Trophoblast cell (in vitro differentiated cells and primary cell): ENCODE data around the gene GRB10.

Experiments
- DNase-seq, 2 donors: peaks; one replicate each; pipeline ENCODE4 v3.0.0-alpha.2; 2016
- H2AFZ ChIP-seq: 2 replicates; pipeline ENCODE4 v1.6.1; 2013; ENCODE audit warnings: low read length, moderate library complexity, mild to moderate bottlenecking; ENCODE audit not compliant: insufficient read depth, poor library complexity
- H2AK5ac ChIP-seq: 2 replicates; pipeline ENCODE4 v1.6.1; 2013; ENCODE audit warnings: mild to moderate bottlenecking, low read length
- H2BK120ac ChIP-seq: 2 replicates; pipeline ENCODE4 v1.6.1; 2013; ENCODE audit warnings: low read length, mild to moderate bottlenecking, moderate library complexity; ENCODE audit not compliant: insufficient read depth, poor library complexity
- H2BK12ac ChIP-seq: 2 replicates; pipeline ENCODE4 v1.6.1; 2013; ENCODE audit warnings: mild to moderate bottlenecking, low read length, moderate library complexity
- H2BK5ac ChIP-seq: 2 replicates; pipeline ENCODE4 v1.6.1; 2013; ENCODE audit warnings: low read length, low read depth, moderate library complexity, mild to moderate bottlenecking; ENCODE audit not compliant: poor library complexity
- H3K14ac ChIP-seq: 2 replicates; pipeline ENCODE4 v1.6.1; 2013; ENCODE audit warnings: mild to moderate bottlenecking, low read length
- H3K18ac ChIP-seq: 2 replicates; pipeline ENCODE4 v1.6.1; 2013; ENCODE audit warnings: mild to moderate bottlenecking, low read length
- H3K23ac ChIP-seq: 2 replicates; pipeline ENCODE4 v1.6.1; 2013; ENCODE audit warnings: low read length
- H3K27ac ChIP-seq: 2 replicates; pipeline ENCODE4 v1.5.1; 2013; ENCODE audit warnings: low read depth, mild to moderate bottlenecking, inconsistent platforms, low read length, moderate library complexity
- H3K27me3 ChIP-seq: 2 replicates; pipeline ENCODE4 v1.6.1; 2013; ENCODE audit warnings: inconsistent platforms, mild to moderate bottlenecking, low read length, moderate library complexity; ENCODE audit not compliant: insufficient read depth
- H3K36me3 ChIP-seq, 2 experiments: 1 replicate in 1 of 2; 2 replicates in 1 of 2; pipeline ENCODE4 v1.6.1; 2013; ENCODE audit warnings: low read length in 2 of 2, mild to moderate bottlenecking in 2 of 2, moderate library complexity in 1 of 2; ENCODE audit not compliant: insufficient read depth in 2 of 2, control insufficient read depth in 1 of 2
- H3K4ac ChIP-seq: 2 replicates; pipeline ENCODE4 v1.6.1; 2013; ENCODE audit warnings: low read depth, mild to moderate bottlenecking, low read length, moderate library complexity
- H3K4me1 ChIP-seq, 2 experiments: 1 replicate in 1 of 2; 2 replicates in 1 of 2; pipeline ENCODE4 v1.6.1; 2013; ENCODE audit warnings: low read length in 2 of 2, mild to moderate bottlenecking in 2 of 2, moderate library complexity in 1 of 2; ENCODE audit not compliant: insufficient read depth in 2 of 2, control insufficient read depth in 1 of 2
- H3K4me2 ChIP-seq: 2 replicates; pipeline ENCODE4 v1.6.1; 2013; ENCODE audit warnings: inconsistent platforms, mild to moderate bottlenecking, low read length, moderate library complexity
- H3K4me3 ChIP-seq: 2 replicates; pipeline ENCODE4 v1.5.1; 2013; ENCODE audit warnings: mild to moderate bottlenecking, low read depth, low read length, inconsistent platforms
- H3K79me1 ChIP-seq: one replicate; pipeline ENCODE4 v1.6.1; 2013; ENCODE audit warnings: low read length
- H3K79me2 ChIP-seq: 2 replicates; pipeline ENCODE4 v1.6.1; 2013; ENCODE audit warnings: low read length, mild to moderate bottlenecking; ENCODE audit not compliant: control insufficient read depth, insufficient read depth, poor library complexity
- H3K9ac ChIP-seq: 2 replicates; pipeline ENCODE4 v1.6.1; 2013; ENCODE audit warnings: mild to moderate bottlenecking, low read length
- H3K9me3 ChIP-seq: 2 replicates; pipeline ENCODE4 v1.6.1; 2013; ENCODE audit warnings: low read depth, mild to moderate bottlenecking, control low read depth, inconsistent platforms, low read length; ENCODE audit not compliant: insufficient read depth
- H4K12ac ChIP-seq: 2 replicates; pipeline ENCODE4 v1.6.1; 2013; ENCODE audit warnings: low read depth, mild to moderate bottlenecking, low read length, moderate library complexity
- H4K8ac ChIP-seq: 2 replicates; pipeline ENCODE4 v1.6.1; 2013; ENCODE audit warnings: low read depth, mild to moderate bottlenecking, low read length, moderate library complexity
- H4K91ac ChIP-seq: one replicate; pipeline ENCODE4 v1.6.1; 2013; ENCODE audit warnings: low read depth, mild to moderate bottlenecking, low read length, moderate library complexity
- WGBS: extraction: QIAGEN DNeasy Blood & Tissue Kit; methylation state at CpG from one replicate; pipeline ENCODE4 v1.1.7; 2013; ENCODE audit warnings: missing lambda C conversion rate; ENCODE audit not compliant: insufficient read length, insufficient coverage; ENCODE audit errors: extremely low coverage; 5-methylcytosine and 5-hydroxymethylcytosine counted together

Gene GRB10

DNA sequence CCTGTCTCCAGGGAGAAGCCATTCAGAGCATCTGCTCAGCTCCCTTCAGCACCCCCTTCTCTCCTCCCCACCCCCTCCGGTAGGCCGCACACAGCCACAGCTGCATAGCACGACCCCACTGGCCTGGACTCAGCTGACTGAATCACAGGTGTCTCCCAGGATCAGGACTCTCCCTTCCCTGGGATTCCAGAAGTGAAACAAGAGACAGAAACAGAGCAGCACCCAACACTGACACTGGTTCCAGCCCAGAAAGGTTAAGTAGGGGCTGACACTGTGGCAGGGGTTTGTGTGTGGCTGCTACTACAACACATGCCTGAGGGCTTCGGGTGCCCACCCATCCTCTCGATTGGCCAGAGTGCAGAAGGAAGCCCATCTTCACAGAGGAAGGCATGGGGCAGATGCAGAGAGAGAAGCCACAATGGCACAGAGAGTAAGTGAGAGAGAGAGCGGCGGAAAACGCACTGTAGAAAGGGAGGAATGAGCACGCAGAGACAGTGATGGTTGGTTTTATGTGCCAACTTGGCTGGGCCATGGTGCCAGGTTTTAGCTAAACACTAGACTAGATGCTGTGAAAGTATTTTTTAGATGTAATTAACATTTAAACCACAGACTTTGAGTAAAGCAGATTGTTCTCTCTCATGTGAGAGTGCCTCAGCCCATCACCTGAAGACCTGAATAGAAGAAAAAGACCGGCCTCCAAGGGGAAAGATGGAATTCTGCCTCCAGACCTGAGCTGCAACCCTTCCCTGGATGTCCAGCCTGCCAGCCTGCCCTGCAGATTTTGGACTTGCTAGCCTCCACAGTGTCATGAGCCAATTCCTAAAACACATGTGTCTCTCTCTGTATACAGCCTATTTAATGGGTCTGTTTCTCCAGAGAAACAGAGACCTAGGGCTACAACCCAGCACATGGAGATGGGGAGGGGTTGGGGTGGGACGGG lies 107.5 kb downstream of the GRB10 start:
- Histone ChIP-seq H2AK5ac (no peak overlapping the region), H2BK5ac (no peak overlapping the region), H3K14ac (no peak overlapping the region), H4K91ac (no peak overlapping the region), H3K4me3 (no peak overlapping the region), H3K18ac (no peak overlapping the region), H3K9me3 (peaks cover 2% of the 10 kb centered on the region), H3K4ac (no peak overlapping the region), H3K4me1 (peaks cover 3 to 4% of the 10 kb centered on the region in 2 experiments), H2BK12ac (no peak overlapping the region), H3K23ac (no peak overlapping the region), H4K12ac (no peak overlapping the region), H3K79me1 (no peaks in the 10 kb centered on the region), H3K27ac (no peak overlapping the region), H4K8ac (no peak overlapping the region), H2AFZ (no peak overlapping the region), H3K9ac (no peak overlapping the region), H3K27me3 (no peaks in the 10 kb centered on the region), H2BK120ac (no peak overlapping the region), H3K4me2 (no peak overlapping the region), H3K36me3 (peaks cover 8 to 14% of the 10 kb centered on the region in 2 experiments), H3K79me2 (no peaks in the 10 kb centered on the region)
- no peak for DNase-seq
- WGBS: no CpG with 5 or more reads among the region's 11 CpGs

DNA sequence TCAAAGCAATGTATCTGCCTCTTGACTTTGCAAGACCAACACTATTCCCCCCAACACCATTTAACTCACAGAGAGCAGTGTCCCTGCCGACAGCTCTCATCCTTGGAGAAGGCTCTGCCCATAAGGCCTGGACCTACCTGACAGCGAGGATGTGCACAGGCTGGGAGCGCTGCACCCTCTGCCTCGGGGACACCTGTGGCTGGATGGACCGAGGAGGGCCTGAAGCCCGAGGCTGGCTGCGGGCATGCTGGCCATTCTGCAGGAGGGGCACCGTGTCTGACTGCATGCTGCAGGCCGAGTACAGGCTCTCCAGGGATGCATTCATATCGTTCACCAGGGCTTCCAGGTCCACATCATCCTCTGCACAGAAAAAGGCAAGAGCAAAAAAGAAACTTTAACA lies 108.4 kb downstream of the GRB10 start:
- DNase-seq: no peak
- no peak overlapping the region for H2AFZ ChIP-seq
- H3K9me3 ChIP-seq: peaks cover 2% of the 10 kb centered on the region
- no CpG with 5 or more reads among the region's 10 CpGs for WGBS
- H3K27me3 ChIP-seq: no peaks in the 10 kb centered on the region
- H3K18ac ChIP-seq: no peak overlapping the region
- H3K27ac ChIP-seq: no peak overlapping the region
- H3K79me1 ChIP-seq: no peaks in the 10 kb centered on the region
- peaks cover 3 to 4% of the 10 kb centered on the region in 2 experiments for H3K4me1 ChIP-seq
- no peak overlapping the region for H3K9ac ChIP-seq
- H2BK120ac ChIP-seq: no peak overlapping the region
- no peaks in the 10 kb centered on the region for H3K79me2 ChIP-seq
- no peak overlapping the region for H4K12ac ChIP-seq
- no peak overlapping the region for H4K91ac ChIP-seq
- H2BK5ac ChIP-seq: no peak overlapping the region
- no peak overlapping the region for H3K4ac ChIP-seq
- H3K14ac ChIP-seq: no peak overlapping the region
- no peak overlapping the region for H3K23ac ChIP-seq
- peaks cover 14% of the 10 kb centered on the region in 2 experiments for H3K36me3 ChIP-seq
- H2AK5ac ChIP-seq: no peak overlapping the region
- no peak overlapping the region for H3K4me2 ChIP-seq
- H3K4me3 ChIP-seq: no peak overlapping the region
- H4K8ac ChIP-seq: no peak overlapping the region
- H2BK12ac ChIP-seq: no peak overlapping the region

DNA sequence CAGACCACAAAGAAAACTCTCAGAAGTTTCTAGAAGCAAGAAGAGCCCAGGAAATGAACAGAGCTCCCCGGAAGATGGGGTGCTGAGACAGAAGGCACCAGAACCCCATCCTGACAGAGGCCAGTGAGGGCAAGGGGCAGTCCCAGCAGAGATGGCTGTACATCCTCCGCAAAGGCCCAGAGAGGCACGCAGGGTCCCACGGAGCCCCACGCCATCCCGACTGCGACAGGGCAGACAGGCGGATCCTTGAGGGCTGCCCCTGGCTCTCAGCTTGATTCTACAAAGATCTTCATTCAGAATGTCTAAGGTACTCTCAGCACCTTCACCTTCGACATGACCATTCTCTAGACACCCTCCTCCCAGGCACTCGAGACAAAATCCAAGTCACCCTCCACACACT lies 109.6 kb downstream of the GRB10 start:
- Histone ChIP-seq H3K4me1 (peaks cover 3 to 4% of the 10 kb centered on the region in 2 experiments), H2BK120ac (no peak overlapping the region)

DNA sequence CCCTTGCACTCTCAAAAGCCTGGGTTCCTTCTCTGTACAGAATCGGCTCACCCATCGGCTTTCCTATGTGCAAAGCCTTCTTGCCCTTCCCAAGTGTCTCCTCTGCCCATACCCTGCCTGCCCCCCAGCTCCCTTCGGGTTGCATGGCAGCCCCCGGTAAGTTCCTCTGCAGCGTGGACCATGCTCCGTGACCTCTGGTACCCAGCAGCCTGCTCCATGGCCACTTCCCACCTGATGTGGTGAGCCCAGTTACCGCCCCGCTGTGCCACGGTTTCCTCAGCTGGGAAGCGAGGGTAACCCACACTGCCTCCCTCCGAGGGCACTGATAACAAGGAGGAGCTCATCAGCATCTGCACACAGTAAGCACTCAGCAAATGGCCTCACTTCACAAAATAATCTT lies 110.7 kb downstream of the GRB10 start:
- H2AFZ ChIP-seq: no peak overlapping the region
- no peaks in the 10 kb centered on the region for H3K27me3 ChIP-seq
- H3K79me2 ChIP-seq: no peaks in the 10 kb centered on the region
- no peak overlapping the region for H3K4ac ChIP-seq
- no peak overlapping the region for H3K27ac ChIP-seq
- no peak overlapping the region for H4K91ac ChIP-seq
- H3K18ac ChIP-seq: no peak overlapping the region
- peaks cover 14 to 16% of the 10 kb centered on the region in 2 experiments for H3K36me3 ChIP-seq
- H3K4me2 ChIP-seq: no peak overlapping the region
- peaks cover 2% of the 10 kb centered on the region for H3K9me3 ChIP-seq
- H2BK12ac ChIP-seq: no peak overlapping the region
- H3K23ac ChIP-seq: no peak overlapping the region
- H3K14ac ChIP-seq: no peak overlapping the region
- H3K4me1 ChIP-seq: peaks cover 3 to 4% of the 10 kb centered on the region in 2 experiments
- WGBS: no CpG with 5 or more reads among the region's 11 CpGs
- no peak overlapping the region for H2AK5ac ChIP-seq
- no peaks in the 10 kb centered on the region for H3K79me1 ChIP-seq
- no peak overlapping the region for H2BK120ac ChIP-seq
- no peak overlapping the region for H4K8ac ChIP-seq
- DNase-seq: no peak
- H3K4me3 ChIP-seq: no peak overlapping the region
- no peak overlapping the region for H3K9ac ChIP-seq
- no peak overlapping the region for H2BK5ac ChIP-seq
- no peak overlapping the region for H4K12ac ChIP-seq

More for the DNA sequence above, 109.6 kb downstream of the GRB10 start:
- Histone ChIP-seq H3K79me2 (no peaks in the 10 kb centered on the region), H2AK5ac (no peak overlapping the region), H3K23ac (no peak overlapping the region), H3K4me3 (no peak overlapping the region), H3K79me1 (no peaks in the 10 kb centered on the region), H3K4ac (no peak overlapping the region), H2BK5ac (no peak overlapping the region), H3K14ac (no peak overlapping the region), H2BK12ac (no peak overlapping the region), H4K12ac (no peak overlapping the region), H3K27ac (no peak overlapping the region), H3K9ac (no peak overlapping the region), H4K91ac (no peak overlapping the region), H3K36me3 (peaks cover 14 to 16% of the 10 kb centered on the region in 2 experiments), H3K18ac (no peak overlapping the region), H3K4me2 (no peak overlapping the region), H4K8ac (no peak overlapping the region), H2AFZ (no peak overlapping the region), H3K9me3 (peaks cover 2% of the 10 kb centered on the region), H3K27me3 (no peaks in the 10 kb centered on the region)
- no peak for DNase-seq
- no CpG with 5 or more reads among the region's 10 CpGs for WGBS
